GM18517 (cell line): ENCODE data around the gene SIL1.

Experiments
- ATAC-seq: cut with Tn5 transposase; IDR thresholded peaks from one replicate; pipeline ENCODE4 v1.9.1; 2021; ENCODE audit warnings: mild to moderate bottlenecking, moderate library complexity; ENCODE audit not compliant: unreplicated experiment

The SIL1 gene

GRCh38 chr5:138963763-138964371 lies 234.3 kb downstream of the SIL1 start:
- ATAC-seq = no peak

GRCh38 chr5:138962614-138963370 lies 235.4 kb downstream of the SIL1 start:
- no peak for ATAC-seq

DNA sequence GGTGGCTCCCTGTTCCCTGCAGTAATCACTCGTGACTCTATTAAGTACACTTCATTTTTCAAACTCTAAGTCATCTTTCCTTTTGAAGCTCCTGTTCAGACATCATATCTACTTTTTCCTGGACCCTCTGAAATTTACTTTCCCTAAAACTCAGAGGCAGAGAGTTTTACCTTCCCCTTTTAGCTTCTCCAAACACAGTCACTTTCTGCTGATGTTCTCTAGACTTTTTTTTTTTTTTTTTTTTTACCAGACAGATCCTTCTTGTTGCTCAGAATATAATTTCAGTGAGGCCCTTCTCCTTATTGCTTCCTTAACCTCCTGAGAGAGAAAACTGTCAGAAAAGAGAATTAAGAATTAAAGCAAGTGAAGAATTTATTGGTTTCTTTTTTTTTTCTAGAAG lies 236.4 kb downstream of the SIL1 start:
- no peak for ATAC-seq

GRCh38 chr5:138961221-138961620 lies 236.9 kb downstream of the SIL1 start:
- ATAC-seq = no peak

- no peak for ATAC-seq
Measured at GRCh38 chr5:138960145-138960692, 237.9 kb downstream of the SIL1 start.

- ATAC-seq = no peak
Measured at GRCh38 chr5:138956801-138957200, 241.4 kb downstream of the SIL1 start.

DNA sequence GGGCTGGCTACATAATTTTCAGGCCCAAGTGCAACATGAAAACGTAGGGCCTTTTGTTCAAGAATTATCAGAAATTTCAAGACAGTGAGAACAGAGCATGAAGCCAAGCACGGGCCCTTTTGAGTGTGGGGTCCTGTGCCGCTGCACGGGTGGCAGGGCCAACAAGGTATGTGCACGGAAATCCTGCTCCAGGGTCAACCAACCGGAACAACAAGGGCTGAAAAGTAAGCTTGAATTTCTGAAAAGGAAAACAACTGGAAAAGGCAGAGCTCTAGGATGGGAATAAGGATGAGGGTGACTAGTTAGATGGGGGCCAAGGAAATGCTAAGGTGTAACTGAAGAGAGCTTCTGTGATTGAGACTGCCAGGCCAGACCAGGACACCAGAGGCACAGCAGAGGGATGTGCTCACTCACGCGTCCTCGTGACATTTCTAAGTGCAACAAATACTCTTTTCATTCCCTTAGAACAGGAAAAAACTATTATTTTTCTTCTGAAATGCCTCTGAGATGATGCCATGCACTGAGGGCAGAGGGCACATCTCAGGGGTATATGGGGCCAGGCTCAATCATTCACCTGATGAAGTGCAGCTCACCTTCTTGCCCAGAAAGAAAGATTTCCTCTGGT lies 242.4 kb downstream of the SIL1 start:
- ATAC-seq = no peak

GRCh38 chr5:138955013-138955660 lies 243.0 kb downstream of the SIL1 start:
- ATAC-seq = no peak

DNA sequence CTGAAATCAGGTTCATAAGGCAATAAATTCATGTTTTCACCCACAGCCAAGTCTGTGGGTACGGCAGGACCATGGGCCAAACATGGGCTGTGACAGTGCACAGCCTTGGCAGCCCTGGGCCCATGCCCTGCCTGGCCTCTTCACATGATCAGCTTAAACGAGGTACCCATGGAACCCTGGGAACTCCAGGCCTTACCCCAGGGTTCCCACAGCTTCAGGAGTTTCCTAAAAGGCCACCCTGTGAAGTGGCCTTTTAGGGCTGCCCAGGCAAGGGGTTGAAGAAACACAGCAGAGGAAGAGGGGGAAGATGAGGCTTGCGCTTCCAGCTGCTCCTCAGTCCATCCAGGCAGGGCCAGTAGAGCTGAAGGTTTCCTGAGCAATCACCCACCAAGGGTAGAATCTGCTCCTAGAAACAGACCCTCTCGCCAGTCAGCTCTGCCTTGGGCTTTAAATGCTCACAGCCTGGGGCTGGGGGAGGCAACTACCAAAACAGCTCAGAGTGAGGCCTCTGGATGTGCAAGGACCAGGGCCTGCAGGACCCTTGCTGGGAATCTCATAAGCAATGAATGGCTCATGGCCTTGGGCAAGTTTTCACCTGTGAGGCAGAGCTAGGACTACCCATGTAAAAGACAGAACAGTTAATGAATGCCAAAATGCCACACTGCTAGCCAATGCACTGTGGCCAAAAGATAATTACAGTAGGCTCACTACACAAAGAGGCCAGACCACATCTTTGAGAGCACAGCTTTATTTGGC lies 243.7 kb downstream of the SIL1 start:
- no peak for ATAC-seq

GRCh38 chr5:138953387-138954256 lies 244.5 kb downstream of the SIL1 start:
- no peak for ATAC-seq

- ATAC-seq = no peak
Measured at GRCh38 chr5:138952962-138953361, 245.2 kb downstream of the SIL1 start.

DNA sequence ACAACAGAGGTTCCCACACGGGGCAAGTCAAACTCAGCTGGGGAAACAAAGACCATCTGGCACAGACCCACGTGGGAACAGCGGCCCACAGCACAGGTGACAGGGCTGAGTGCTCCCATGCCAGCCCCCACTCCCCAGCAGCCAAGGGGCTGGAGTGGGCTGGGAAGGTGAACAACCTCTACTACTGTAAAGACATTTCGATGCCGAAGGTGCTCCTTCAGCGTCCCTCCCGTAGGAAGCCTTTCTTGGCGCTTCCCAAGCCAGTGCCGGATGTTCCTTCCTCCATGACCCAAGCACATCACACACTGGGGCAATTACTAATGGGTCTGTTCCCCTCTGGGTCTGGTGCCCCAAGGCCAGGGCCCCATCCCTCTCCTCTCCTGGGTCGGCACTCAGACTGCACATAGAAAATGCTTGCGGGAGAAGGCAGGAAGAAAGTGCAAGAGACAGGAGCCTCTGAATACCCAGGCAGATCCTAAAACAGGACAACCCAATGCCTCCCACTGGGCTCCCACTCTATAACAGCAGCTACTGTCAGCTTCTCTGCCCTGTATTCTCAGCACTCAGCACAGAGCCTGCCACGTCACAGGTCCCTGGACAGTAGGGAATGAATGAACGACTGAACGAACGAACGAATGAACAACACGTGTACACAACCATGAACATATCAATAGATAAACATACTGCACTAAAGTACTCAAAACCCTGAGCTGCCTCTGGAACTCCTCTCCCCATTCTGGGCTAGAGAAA lies 246.0 kb downstream of the SIL1 start:
- no peak for ATAC-seq

GRCh38 chr5:138951091-138951985 lies 246.8 kb downstream of the SIL1 start:
- no peak for ATAC-seq

DNA sequence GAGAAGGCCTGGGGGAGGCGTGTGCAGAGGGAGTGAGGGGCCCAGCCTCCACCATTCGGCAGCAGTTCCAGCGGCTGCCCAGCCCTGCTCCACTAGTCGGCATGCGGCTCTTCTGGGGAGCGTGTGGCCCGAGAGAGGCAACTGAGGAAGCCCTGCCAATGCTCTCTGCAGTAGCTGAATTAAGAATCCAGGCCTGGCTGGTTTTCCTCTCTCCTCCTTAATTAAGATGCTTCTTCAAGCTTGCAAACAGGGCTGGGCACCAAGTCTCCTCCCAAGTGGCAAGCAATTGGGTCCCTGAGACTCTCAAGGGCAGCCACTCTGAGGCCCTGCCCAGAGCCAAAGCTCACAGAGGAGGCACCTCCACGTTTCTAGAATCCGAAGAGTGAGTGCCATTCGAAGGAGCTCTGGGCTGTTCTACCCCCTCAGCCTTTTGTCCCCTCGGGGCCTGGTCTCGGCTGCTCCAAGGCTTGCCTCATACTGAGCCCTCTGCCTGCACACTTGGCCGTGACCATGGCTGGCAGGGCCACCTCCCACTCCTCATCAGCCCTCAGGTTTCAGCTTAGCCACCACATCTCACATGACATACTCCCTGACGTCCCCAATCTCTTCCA lies 247.6 kb downstream of the SIL1 start:
- ATAC-seq = no peak

GRCh38 chr5:138949988-138950387 lies 248.2 kb downstream of the SIL1 start:
- no peak for ATAC-seq

DNA sequence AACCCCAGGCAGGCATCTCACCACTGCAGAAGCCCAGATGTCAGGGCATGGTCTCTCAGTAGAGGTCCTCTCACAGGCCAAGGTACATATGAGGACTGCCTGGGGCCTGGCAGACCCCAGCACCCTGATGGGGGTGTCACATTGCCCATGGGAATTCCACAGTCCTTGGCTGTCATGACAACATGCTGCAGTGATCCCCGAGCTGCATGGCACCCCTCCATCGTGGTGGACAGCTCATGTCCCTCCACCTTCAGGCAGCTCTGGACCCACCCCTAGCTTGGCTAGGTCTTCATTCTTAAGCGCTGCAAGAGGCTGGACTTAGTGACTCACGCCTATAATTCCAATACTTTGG lies 249.0 kb downstream of the SIL1 start:
- no peak for ATAC-seq

- no peak for ATAC-seq
Measured at GRCh38 chr5:138948471-138949222, 249.5 kb downstream of the SIL1 start.
